Testis (tissue), 2 donors: ENCODE measurements around the gene PPARG.

Experiments
- CTCF ChIP-seq, 3 experiments: fragments of 450-650 bp in 2 of 3; fragments of 200-600 bp in 1 of 3; sonication (generic) in 1 of 3; IDR thresholded peaks; one replicate each; pipeline ENCODE4 v1.5.1; 2016 to 2019; ENCODE audit warnings: antibody characterized with exemption in 3 of 3, mild to moderate bottlenecking in 2 of 3, moderate library complexity in 1 of 3
- POLR2A ChIP-seq: fragments of 450-650 bp; IDR thresholded peaks from one replicate; pipeline ENCODE4 v1.6.1; 2017; ENCODE audit warnings: antibody characterized with exemption, mild to moderate bottlenecking, moderate library complexity

DNA sequence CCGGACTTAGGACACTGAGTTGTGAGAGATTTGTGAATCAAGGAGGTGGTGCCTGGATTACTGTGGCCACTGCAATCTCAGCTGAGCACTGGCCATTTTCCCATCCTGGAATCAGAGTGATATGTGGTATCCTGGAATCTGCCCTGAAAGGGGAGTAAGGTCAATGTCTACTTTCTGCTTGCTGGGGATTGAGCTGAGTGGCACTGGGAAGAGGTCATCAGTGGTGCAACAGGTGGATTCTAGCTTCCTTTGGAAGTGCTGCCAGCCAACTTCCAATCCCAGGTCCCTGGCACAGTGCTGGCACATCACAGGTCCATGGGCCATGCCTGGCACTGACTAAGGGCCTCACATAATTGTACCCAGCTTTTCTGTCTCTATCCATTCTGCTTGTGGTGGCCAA is 174.8 kb downstream of the PPARG start:
- TF ChIP-seq CTCF (IDR thresholded peaks at IDR 0.05) = no peak
- TF ChIP-seq POLR2A = no peak
